Liver (tissue), 9 donors: ENCODE results near the gene GPR180. TPM values are rescaled to one million over a fixed set of nuclear protein-coding genes. Genes with fewer than 3 reads are reported as not detected.

Experiments used
- DNase-seq: peaks from one replicate; pipeline ENCODE4 v3.0.0-alpha.2; 2017; ENCODE audit warnings: low spot score
- H3K27ac ChIP-seq, 2 donors: one replicate each; pipeline ENCODE4 v1.7.0; 2013; ENCODE audit warnings: inconsistent platforms in 2 of 2, low read length in 2 of 2, control low read depth in 1 of 2, low read depth in 1 of 2, mild to moderate bottlenecking in 1 of 2
- H3K27me3 ChIP-seq, 4 donors: one replicate each; pipeline versions ENCODE4 v1.6.1 to v1.7.0; 2013; ENCODE audit warnings: low read length in 3 of 4, inconsistent platforms in 1 of 4, mild to moderate bottlenecking in 1 of 4, moderate library complexity in 1 of 4; ENCODE audit not compliant: control insufficient read depth in 4 of 4, insufficient read depth in 4 of 4
- H3K36me3 ChIP-seq, 4 donors: one replicate each; pipeline versions ENCODE4 v1.6.1 to v1.7.0; 2013; ENCODE audit warnings: low read length in 3 of 4, mild to moderate bottlenecking in 3 of 4, low read depth in 1 of 4, moderate library complexity in 1 of 4; ENCODE audit not compliant: control insufficient read depth in 4 of 4, insufficient read depth in 3 of 4
- H3K4me1 ChIP-seq, 4 donors: one replicate each; pipeline versions ENCODE4 v1.6.1 to v1.7.0; 2013; ENCODE audit warnings: low read length in 3 of 4, mild to moderate bottlenecking in 3 of 4, moderate library complexity in 1 of 4; ENCODE audit not compliant: control insufficient read depth in 4 of 4, insufficient read depth in 4 of 4
- H3K4me3 ChIP-seq, 3 donors: one replicate each; pipeline versions ENCODE4 v1.6.1 to v1.7.0; 2013; ENCODE audit warnings: low read length in 3 of 3, control low read depth in 1 of 3, low read depth in 1 of 3, mild to moderate bottlenecking in 1 of 3
- H3K9ac ChIP-seq, 2 donors: one replicate each; pipeline ENCODE4 v1.7.0; 2013; ENCODE audit warnings: low read length in 2 of 2, mild to moderate bottlenecking in 2 of 2, moderate library complexity in 2 of 2, control low read depth in 1 of 2, low read depth in 1 of 2
- H3K9me3 ChIP-seq, 4 donors: one replicate each; pipeline versions ENCODE4 v1.6.1 to v1.7.0; 2013; ENCODE audit warnings: low read length in 3 of 4; ENCODE audit not compliant: control insufficient read depth in 4 of 4
- ATF3 ChIP-seq: IDR thresholded peaks from 2 replicates; pipeline ENCODE4 v1.6.1; 2016; ENCODE audit warnings: antibody characterized with exemption
- CTCF ChIP-seq: fragments of 150-350 bp; IDR thresholded peaks from 2 replicates; pipeline ENCODE4 v1.5.1; 2017; ENCODE audit warnings: improper control_type of control experiment, low read depth, low read length; ENCODE audit not compliant: missing input control
- EGR1 ChIP-seq, 2 donors: IDR thresholded peaks; 2 replicates each; pipeline ENCODE4 v1.6.1; 2016 to 2018; ENCODE audit warnings: antibody characterized with exemption in 2 of 2, low read depth in 2 of 2
- FOXA1 ChIP-seq: IDR thresholded peaks from 2 replicates; pipeline ENCODE4 v1.6.1; 2016; ENCODE audit warnings: antibody characterized with exemption
- FOXA2 ChIP-seq: IDR thresholded peaks from 2 replicates; pipeline ENCODE4 v1.6.1; 2016; ENCODE audit warnings: antibody characterized with exemption
- GABPA ChIP-seq, 2 donors: IDR thresholded peaks in 1 of 2; conservative IDR thresholded peaks in 1 of 2; 2 replicates each; pipeline ENCODE4 v1.6.1; 2016; ENCODE audit warnings: antibody characterized with exemption in 2 of 2, mild to moderate bottlenecking in 1 of 2, moderate library complexity in 1 of 2
- HNF4A ChIP-seq, 2 donors: conservative IDR thresholded peaks; 2 replicates each; pipeline ENCODE4 v1.6.1; 2016; ENCODE audit warnings: antibody characterized with exemption in 2 of 2, mild to moderate bottlenecking in 2 of 2
- HNF4G ChIP-seq: IDR thresholded peaks from 2 replicates; pipeline ENCODE4 v1.6.1; 2016; ENCODE audit warnings: antibody characterized with exemption
- JUND ChIP-seq, 2 donors: IDR thresholded peaks; 2 replicates each; pipeline ENCODE4 v1.6.1; 2016; ENCODE audit warnings: antibody characterized with exemption in 2 of 2
- MAX ChIP-seq: IDR thresholded peaks from 2 replicates; pipeline ENCODE4 v1.6.1; 2016; ENCODE audit warnings: antibody characterized with exemption
- NR2F2 ChIP-seq: IDR thresholded peaks from 2 replicates; pipeline ENCODE4 v1.6.1; 2016; ENCODE audit warnings: antibody characterized with exemption
- RAD21 ChIP-seq, 2 donors: IDR thresholded peaks; 2 replicates each; pipeline ENCODE4 v1.6.1; 2016; ENCODE audit warnings: antibody characterized with exemption in 2 of 2, mild to moderate bottlenecking in 2 of 2
- REST ChIP-seq: IDR thresholded peaks from 2 replicates; pipeline ENCODE4 v1.6.1; 2016; ENCODE audit warnings: antibody characterized with exemption, mild to moderate bottlenecking
- RXRA ChIP-seq, 2 donors: IDR thresholded peaks; 2 replicates each; pipeline ENCODE4 v1.6.1; 2017 to 2018; ENCODE audit warnings: antibody characterized with exemption in 2 of 2, mild to moderate bottlenecking in 1 of 2
- SP1 ChIP-seq: IDR thresholded peaks from 2 replicates; pipeline ENCODE4 v1.6.1; 2018; ENCODE audit warnings: antibody characterized with exemption, mild to moderate bottlenecking
- TAF1 ChIP-seq: conservative IDR thresholded peaks from 2 replicates; pipeline ENCODE4 v1.6.1; 2016; ENCODE audit warnings: antibody characterized with exemption, mild to moderate bottlenecking
- YY1 ChIP-seq: IDR thresholded peaks from 2 replicates; pipeline ENCODE4 v1.6.1; 2016; ENCODE audit warnings: antibody characterized with exemption, mild to moderate bottlenecking
- ZBTB33 ChIP-seq: IDR thresholded peaks from 2 replicates; pipeline ENCODE4 v1.6.1; 2016; ENCODE audit warnings: antibody characterized with exemption
- WGBS: extraction: QIAGEN DNeasy Blood & Tissue Kit; methylation state at CpG from one replicate; pipeline ENCODE4 v1.1.7; 2013; 5-methylcytosine and 5-hydroxymethylcytosine counted together
- polyA plus RNA-seq, 2 donors: library from polyadenylated mRNA; stranded (reverse) in 1 of 2; unstranded in 1 of 2; fragments of 200-250 nt in 1 of 2; fragments of >200 nt in 1 of 2; fragmentation: Nextera tagmentation in 1 of 2; extraction: Ambion mirVana in 1 of 2; gene quantifications; one replicate each; pipeline versions ENCODE4 v1.2.1 to v1.2.3, GENCODE V29; 2013 to 2015
- total RNA-seq, 2 donors: library from RNA; depleted of rRNA; stranded (reverse); fragments of >200 nt; gene quantifications; one replicate each; pipeline ENCODE4 v1.2.3, GENCODE V29; 2014
- donor health status: healthy.
- donor health status: healthy.
- donor health status: healthy.
- donor health status: healthy.
- donor health status: healthy.

The GPR180 gene
- total and polyA plus RNA-seq, 4 donors: 2.1 to 8.3 (median 2.8) TPM

GRCh38 chr13:94595001-94595949, 6.4 kb upstream of the GPR180 start:
- no peaks in the 10 kb centered on the region for H3K27me3 ChIP-seq
- peak; percentile 44 for DNase-seq

GRCh38 chr13:94595950-94596574, 5.6 kb upstream of the GPR180 start, which contains the start of gene TGDS:
Gene TGDS, minus strand, starts transcription at chr13:94596152. Its CDS starts 16 bp downstream, at chr13:94596136.
- no peak for TF ChIP-seq HNF4G
- peak; percentile 81 for TF ChIP-seq TAF1
- TF ChIP-seq YY1: peak; percentile 95
- TF ChIP-seq RAD21 (IDR thresholded peaks at IDR 0.05): peak; percentile 8 to 39
- TF ChIP-seq ZBTB33: peak; percentile 93
- TF ChIP-seq EGR1 (IDR thresholded peaks at IDR 0.05; ENCODE audit: low read depth in 2 of 2): no peak
- no peak for TF ChIP-seq ATF3
- TF ChIP-seq RXRA (IDR thresholded peaks at IDR 0.05): peak in 1 of 2 donors; percentile 35
- peak; percentile 62 for TF ChIP-seq SP1
- no peak for TF ChIP-seq CTCF
- peak in 1 of 2 donors; percentile 32 for TF ChIP-seq HNF4A (conservative IDR thresholded peaks at IDR 0.05)
- no peak for TF ChIP-seq FOXA2
- TF ChIP-seq MAX: peak; percentile 73
- peak; percentile 93 for TF ChIP-seq REST
- TF ChIP-seq FOXA1: no peak
- TF ChIP-seq GABPA (IDR thresholded peaks at IDR 0.05 in 1 of 2, conservative IDR thresholded peaks at IDR 0.05 in 1 of 2): peak in 1 of 2 donors; percentile 84
- TF ChIP-seq JUND (IDR thresholded peaks at IDR 0.05): no peak
- no peak for TF ChIP-seq NR2F2
- H3K9me3 ChIP-seq: no peaks in the 10 kb centered on the region
- H3K4me3 ChIP-seq: peak within 1 kb of the TSS; percentile 73 to 97 (median 85)
- peaks cover 8 to 32% (median 21%) of the 10 kb centered on the region in 4 donors for H3K4me1 ChIP-seq
- WGBS: under 1% methylated on average over 41 of the region's 41 CpGs
- no peaks in the 10 kb centered on the region for H3K27me3 ChIP-seq
- H3K36me3 ChIP-seq: peaks cover 0 to 14% (median 4%) of the 10 kb centered on the region in 4 donors
- peak within 1 kb of the TSS; percentile 88 to 92 for H3K27ac ChIP-seq
- peak; percentile 86 for DNase-seq
- peak within 1 kb of the TSS; percentile 81 to 97 for H3K9ac ChIP-seq

More at GRCh38 chr13:94595001-94595949, 6.4 kb upstream of the GPR180 start:
- WGBS: 7% methylated on average over 16 of the region's 16 CpGs
- Histone ChIP-seq H3K27ac (peak overlapping the region; percentile 88 to 92), H3K9ac (peak overlapping the region; percentile 81 to 97), H3K36me3 (peaks cover 0 to 20% (median 9%) of the 10 kb centered on the region in 4 donors), H3K4me3 (peak overlapping the region; percentile 73 to 97 (median 85)), H3K4me1 (peaks cover 8 to 31% (median 20%) of the 10 kb centered on the region in 4 donors), H3K9me3 (no peaks in the 10 kb centered on the region)
- TF ChIP-seq RAD21 (IDR thresholded peaks at IDR 0.05): no peak
- TF ChIP-seq RXRA (IDR thresholded peaks at IDR 0.05): no peak
